Hepatocyte (in vitro differentiated cells): ENCODE results near the gene SSH3.

Source experiments
- EZH2 ChIP-seq: fragments of 200-600 bp; sonication (generic); IDR thresholded peaks from 2 replicates; pipeline ENCODE4 v1.6.1; 2016; ENCODE audit warnings: antibody characterized with exemption, mild to moderate bottlenecking, borderline replicate concordance
- EZH2phosphoT487 ChIP-seq: fragments of 200-600 bp; sonication (generic); IDR thresholded peaks from one replicate; pipeline ENCODE4 v1.6.1; 2018; ENCODE audit warnings: antibody characterized with exemption, mild to moderate bottlenecking, low read depth, moderate library complexity; ENCODE audit not compliant: unreplicated experiment, severe bottlenecking
- TF ChIP-seq, protein P1 (sequence below): fragments of 200-600 bp; sonication (generic); IDR thresholded peaks from 2 replicates; pipeline ENCODE4 v1.5.1; 2016; ENCODE audit warnings: antibody characterized with exemption, mild to moderate bottlenecking; ENCODE audit not compliant: poor library complexity

DNA sequence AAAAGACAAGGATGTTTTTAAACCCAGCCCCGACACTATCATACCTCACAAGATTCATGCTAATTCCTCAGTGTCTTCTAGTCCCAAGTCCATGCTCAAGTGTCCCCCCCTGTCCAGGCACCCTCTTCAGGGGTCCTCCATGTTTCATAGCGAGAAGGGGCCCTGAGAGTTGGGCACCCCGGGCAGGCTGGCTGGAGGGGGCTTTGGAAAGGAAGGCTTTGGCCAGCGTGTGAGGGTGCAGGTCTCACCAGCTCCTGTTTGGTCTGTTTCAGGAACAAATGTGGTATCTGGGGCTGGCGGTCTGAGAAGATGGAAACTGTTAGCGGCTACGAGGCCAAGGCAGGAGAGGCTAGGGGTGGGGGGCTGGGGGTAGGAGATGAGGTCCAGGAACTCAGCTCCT lies 4.5 kb upstream of the SSH3 start:
- TF ChIP-seq, protein P1, sequence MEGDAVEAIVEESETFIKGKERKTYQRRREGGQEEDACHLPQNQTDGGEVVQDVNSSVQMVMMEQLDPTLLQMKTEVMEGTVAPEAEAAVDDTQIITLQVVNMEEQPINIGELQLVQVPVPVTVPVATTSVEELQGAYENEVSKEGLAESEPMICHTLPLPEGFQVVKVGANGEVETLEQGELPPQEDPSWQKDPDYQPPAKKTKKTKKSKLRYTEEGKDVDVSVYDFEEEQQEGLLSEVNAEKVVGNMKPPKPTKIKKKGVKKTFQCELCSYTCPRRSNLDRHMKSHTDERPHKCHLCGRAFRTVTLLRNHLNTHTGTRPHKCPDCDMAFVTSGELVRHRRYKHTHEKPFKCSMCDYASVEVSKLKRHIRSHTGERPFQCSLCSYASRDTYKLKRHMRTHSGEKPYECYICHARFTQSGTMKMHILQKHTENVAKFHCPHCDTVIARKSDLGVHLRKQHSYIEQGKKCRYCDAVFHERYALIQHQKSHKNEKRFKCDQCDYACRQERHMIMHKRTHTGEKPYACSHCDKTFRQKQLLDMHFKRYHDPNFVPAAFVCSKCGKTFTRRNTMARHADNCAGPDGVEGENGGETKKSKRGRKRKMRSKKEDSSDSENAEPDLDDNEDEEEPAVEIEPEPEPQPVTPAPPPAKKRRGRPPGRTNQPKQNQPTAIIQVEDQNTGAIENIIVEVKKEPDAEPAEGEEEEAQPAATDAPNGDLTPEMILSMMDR: no peak
- no peak for TF ChIP-seq EZH2
- TF ChIP-seq EZH2phosphoT487: no peak
